Endodermal cell (in vitro differentiated cells): ENCODE measurements around the gene ARGLU1. TPM values are rescaled to one million over a fixed set of nuclear protein-coding genes. Genes with fewer than 3 reads are reported as not detected.
"Not testable (repeated sequence)": the region's sequence is repeated elsewhere in the genome, so short reads cannot be mapped to it uniquely, and the experiment has no call there.

Experiments used
- DNase-seq: peaks from one replicate; pipeline ENCODE4 v3.0.0-alpha.2; 2017
- H3K27ac ChIP-seq: 2 replicates; pipeline ENCODE4 v1.5.1; 2013; ENCODE audit warnings: mild to moderate bottlenecking, low read depth, low read length, moderate library complexity
- H3K27me3 ChIP-seq: 2 replicates; pipeline ENCODE4 v1.6.1; 2013; ENCODE audit warnings: mild to moderate bottlenecking, low read length, moderate library complexity; ENCODE audit not compliant: insufficient read depth, control insufficient read depth, poor library complexity, severe bottlenecking
- H3K36me3 ChIP-seq: 2 replicates; pipeline ENCODE4 v1.7.0; 2013; ENCODE audit warnings: mild to moderate bottlenecking, low read length, moderate library complexity; ENCODE audit not compliant: control insufficient read depth, insufficient read depth
- H3K4me1 ChIP-seq: one replicate; pipeline ENCODE4 v1.7.0; 2013; ENCODE audit warnings: low read length; ENCODE audit not compliant: control insufficient read depth, insufficient read depth
- H3K4me3 ChIP-seq: 2 replicates; pipeline ENCODE4 v1.5.1; 2013; ENCODE audit warnings: mild to moderate bottlenecking, low read length, moderate library complexity
- H3K9ac ChIP-seq: 2 replicates; pipeline ENCODE4 v1.6.1; 2013; ENCODE audit warnings: mild to moderate bottlenecking, low read length, moderate library complexity; ENCODE audit not compliant: poor library complexity, severe bottlenecking; ENCODE audit errors: extremely low read depth
- H3K9me3 ChIP-seq: 2 replicates; pipeline ENCODE4 v1.6.1; 2013; ENCODE audit warnings: mild to moderate bottlenecking, low read length, moderate library complexity; ENCODE audit not compliant: control insufficient read depth
- H3K27ac Mint-ChIP-seq: 2 replicates; pipeline ENCODE4 v1.8.0; 2020; ENCODE audit warnings: mixed read lengths
- H3K27me3 Mint-ChIP-seq: 2 replicates; pipeline ENCODE4 v1.8.0; 2021; ENCODE audit warnings: mild to moderate bottlenecking, mixed read lengths; ENCODE audit not compliant: insufficient read depth
- H3K36me3 Mint-ChIP-seq: 2 replicates; pipeline ENCODE4 v1.8.0; 2020; ENCODE audit warnings: low read depth, mixed read lengths
- H3K4me1 Mint-ChIP-seq: 2 replicates; pipeline ENCODE4 v1.8.0; 2020; ENCODE audit warnings: mixed read lengths
- H3K4me3 Mint-ChIP-seq: 2 replicates; pipeline ENCODE4 v1.8.0; 2020; ENCODE audit warnings: mild to moderate bottlenecking, moderate library complexity, mixed read lengths
- H3K9me3 Mint-ChIP-seq: 2 replicates; pipeline ENCODE4 v1.8.0; 2020; ENCODE audit warnings: mild to moderate bottlenecking, mixed read lengths
- CTCF ChIP-seq: fragments of 200-600 bp; sonication (generic); conservative IDR thresholded peaks from 2 replicates; pipeline ENCODE4 v1.5.0; 2021; ENCODE audit warnings: antibody characterized with exemption, mild to moderate bottlenecking
- WGBS, 2 experiments: methylation state at CpG; one replicate each; pipeline versions ENCODE4 v1.1.5 to v1.1.7; 2013; ENCODE audit warnings: missing lambda C conversion rate in 2 of 2, mixed read lengths in 1 of 2; ENCODE audit not compliant: insufficient coverage in 1 of 2, insufficient read length in 1 of 2; 5-methylcytosine and 5-hydroxymethylcytosine counted together
- total RNA-seq, 2 donors: library from RNA; stranded (reverse); fragmentation: NEBNext Ultra II Directional in 1 of 2; extraction: Animal tissue kit (Norgen Biotek cat#: 25700) in 1 of 2; gene quantifications; 2 replicates in 1 of 2; 3 replicates in 1 of 2; pipeline ENCODE4 v1.2.1, GENCODE V29; 2021

ARGLU1 gene
- total RNA-seq, 2 donors from 2014 or later, result 80.6 to 101 TPM

GRCh38 chr13:106601489-106601888, 33.6 kb upstream of the ARGLU1 start:
- Histone ChIP-seq H3K9ac (no peak overlapping the region), H3K4me1 (no peaks in the 10 kb centered on the region), H3K27ac (no peak overlapping the region), H3K27me3 (peaks cover 15% of the 10 kb centered on the region), H3K9me3 (no peaks in the 10 kb centered on the region), H3K36me3 (no peaks in the 10 kb centered on the region), H3K4me3 (no peak overlapping the region)
- Mint-ChIP-seq H3K36me3 (no peaks in the 10 kb centered on the region), H3K4me1 (no peaks in the 10 kb centered on the region), H3K4me3 (no peak overlapping the region), H3K27ac (no peak overlapping the region), H3K27me3 (peaks cover 32% of the 10 kb centered on the region), H3K9me3 (no peaks in the 10 kb centered on the region)
- 80 to 82% methylated on average over 6 of the region's 6 CpGs for WGBS, 2 experiments
- no peak for DNase-seq
- no peak for TF ChIP-seq CTCF

- not testable (repeated sequence) for DNase-seq, H3K4me3 ChIP-seq, H3K9me3 ChIP-seq, H3K27ac ChIP-seq, H3K4me1 ChIP-seq, H3K4me3 Mint-ChIP-seq, H3K9ac ChIP-seq, H3K36me3 Mint-ChIP-seq, H3K9me3 Mint-ChIP-seq, H3K36me3 ChIP-seq, H3K27ac Mint-ChIP-seq, H3K4me1 Mint-ChIP-seq
- WGBS, 2 experiments, result 100% methylated on average over 1 to 2 of the region's 2 CpGs
- peaks cover 11% of the 10 kb centered on the region for H3K27me3 ChIP-seq
- peaks cover 29% of the 10 kb centered on the region for H3K27me3 Mint-ChIP-seq
Observed at GRCh38 chr13:106600798-106601135, 32.8 kb upstream of the ARGLU1 start.

DNA sequence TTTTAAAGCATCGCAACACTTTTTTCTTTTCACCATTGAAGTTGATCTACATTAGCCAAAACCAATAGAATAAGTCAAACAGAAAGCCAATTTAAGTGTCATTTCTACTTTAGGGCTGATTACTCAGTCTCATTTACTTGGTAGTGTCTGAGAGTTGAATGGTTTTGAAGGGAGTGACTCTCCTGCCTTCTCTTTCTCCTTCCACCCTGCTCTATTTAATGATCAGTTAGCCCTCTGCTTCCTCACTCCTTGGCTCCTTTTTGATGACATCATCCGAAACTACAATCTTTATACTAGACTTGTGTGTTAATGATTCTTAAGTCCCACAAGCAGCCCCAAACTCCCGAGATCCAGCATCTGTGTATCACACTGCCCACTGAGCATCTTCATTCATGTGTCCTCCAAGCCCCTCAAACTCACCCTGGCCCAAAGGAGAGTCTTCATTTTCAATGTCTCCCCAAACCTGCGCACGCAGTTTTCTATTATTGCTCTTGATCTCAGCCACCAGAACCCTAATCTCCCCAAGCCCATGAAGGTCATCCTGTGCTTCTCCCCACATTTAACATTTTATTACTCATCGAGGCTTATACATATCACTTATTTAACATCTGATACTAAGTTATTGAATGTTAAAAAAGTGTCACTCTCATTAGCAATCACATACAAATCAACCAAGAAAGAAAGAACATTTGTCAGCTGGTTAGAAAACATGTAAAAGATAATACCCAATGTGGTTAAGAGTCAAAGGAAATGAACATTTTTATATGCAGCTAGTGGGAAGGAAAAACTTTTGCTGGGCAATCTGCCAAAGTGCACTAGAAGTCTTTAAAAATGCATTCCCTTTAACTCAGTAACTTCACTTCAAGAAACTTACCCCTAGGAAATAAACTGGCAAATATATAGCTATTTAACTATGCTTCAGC, 32.2 kb upstream of the ARGLU1 start:
- Mint-ChIP-seq H3K36me3 (no peaks in the 10 kb centered on the region), H3K4me3 (no peak overlapping the region), H3K27me3 (peaks cover 29% of the 10 kb centered on the region), H3K27ac (no peak overlapping the region), H3K9me3 (no peaks in the 10 kb centered on the region), H3K4me1 (no peaks in the 10 kb centered on the region)
- Histone ChIP-seq H3K4me3 (no peak overlapping the region), H3K9ac (no peak overlapping the region), H3K27ac (no peak overlapping the region), H3K4me1 (no peaks in the 10 kb centered on the region), H3K27me3 (peaks cover 11% of the 10 kb centered on the region), H3K36me3 (no peaks in the 10 kb centered on the region), H3K9me3 (no peaks in the 10 kb centered on the region)
- TF ChIP-seq CTCF, result no peak
- no peak for DNase-seq
- 70 to 100% methylated on average over 2 to 5 of the region's 6 CpGs for WGBS, 2 experiments
